ENCODE data around the gene PLEK.

- TF ChIP-seq POLR2A (IDR thresholded peaks at IDR 0.05) (no peak), POLR2AphosphoS5 (IDR thresholded peaks at IDR 0.05) (no peak), CTCF (IDR thresholded peaks at IDR 0.05) (no peak), EP300 (IDR thresholded peaks at IDR 0.05; ENCODE audit: low read depth) (no peak)
Measured at GRCh38 chr2:68414452-68414851, 49.4 kb downstream of the PLEK start.

Data from transverse colon (tissue), 4 donors.